Measurements from ENCODE around the gene SCN8A.

DNA sequence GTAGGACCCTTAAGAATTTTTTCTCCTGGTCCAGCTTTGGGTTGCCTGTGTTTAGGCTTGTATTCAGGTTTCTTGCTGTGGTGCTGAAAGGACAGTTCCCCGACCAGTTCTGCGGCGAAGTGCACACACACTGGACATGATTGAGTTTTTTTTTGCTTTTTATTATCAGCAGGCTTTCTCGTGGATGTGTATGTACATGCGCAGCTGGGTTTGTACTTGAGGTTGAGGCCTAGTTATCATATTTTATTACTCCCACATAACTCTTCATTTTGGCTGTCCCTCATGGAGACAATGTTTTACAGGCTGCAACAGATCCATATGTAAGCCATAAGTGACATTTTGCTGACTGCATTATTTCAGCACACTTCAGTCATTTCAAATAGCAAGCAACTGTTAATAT lies 2.5 kb downstream of the SCN8A start:
- TF ChIP-seq, protein P1, sequence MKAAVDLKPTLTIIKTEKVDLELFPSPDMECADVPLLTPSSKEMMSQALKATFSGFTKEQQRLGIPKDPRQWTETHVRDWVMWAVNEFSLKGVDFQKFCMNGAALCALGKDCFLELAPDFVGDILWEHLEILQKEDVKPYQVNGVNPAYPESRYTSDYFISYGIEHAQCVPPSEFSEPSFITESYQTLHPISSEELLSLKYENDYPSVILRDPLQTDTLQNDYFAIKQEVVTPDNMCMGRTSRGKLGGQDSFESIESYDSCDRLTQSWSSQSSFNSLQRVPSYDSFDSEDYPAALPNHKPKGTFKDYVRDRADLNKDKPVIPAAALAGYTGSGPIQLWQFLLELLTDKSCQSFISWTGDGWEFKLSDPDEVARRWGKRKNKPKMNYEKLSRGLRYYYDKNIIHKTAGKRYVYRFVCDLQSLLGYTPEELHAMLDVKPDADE (IDR thresholded peaks at IDR 0.05), result no peak
- TF ChIP-seq, protein P2, sequence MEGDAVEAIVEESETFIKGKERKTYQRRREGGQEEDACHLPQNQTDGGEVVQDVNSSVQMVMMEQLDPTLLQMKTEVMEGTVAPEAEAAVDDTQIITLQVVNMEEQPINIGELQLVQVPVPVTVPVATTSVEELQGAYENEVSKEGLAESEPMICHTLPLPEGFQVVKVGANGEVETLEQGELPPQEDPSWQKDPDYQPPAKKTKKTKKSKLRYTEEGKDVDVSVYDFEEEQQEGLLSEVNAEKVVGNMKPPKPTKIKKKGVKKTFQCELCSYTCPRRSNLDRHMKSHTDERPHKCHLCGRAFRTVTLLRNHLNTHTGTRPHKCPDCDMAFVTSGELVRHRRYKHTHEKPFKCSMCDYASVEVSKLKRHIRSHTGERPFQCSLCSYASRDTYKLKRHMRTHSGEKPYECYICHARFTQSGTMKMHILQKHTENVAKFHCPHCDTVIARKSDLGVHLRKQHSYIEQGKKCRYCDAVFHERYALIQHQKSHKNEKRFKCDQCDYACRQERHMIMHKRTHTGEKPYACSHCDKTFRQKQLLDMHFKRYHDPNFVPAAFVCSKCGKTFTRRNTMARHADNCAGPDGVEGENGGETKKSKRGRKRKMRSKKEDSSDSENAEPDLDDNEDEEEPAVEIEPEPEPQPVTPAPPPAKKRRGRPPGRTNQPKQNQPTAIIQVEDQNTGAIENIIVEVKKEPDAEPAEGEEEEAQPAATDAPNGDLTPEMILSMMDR (conservative IDR thresholded peaks at IDR 0.05; ENCODE audit: low read depth in 2 of 2), result no peak
- TF ChIP-seq EZH2 (IDR thresholded peaks at IDR 0.05; ENCODE audit: low read depth, unreplicated experiment), result no peak

Measured in GM23338 (cell line).